Vagina (tissue), 2 donors: ENCODE results near the gene VTI1A. TPM values are rescaled to one million over a fixed set of nuclear protein-coding genes. Genes with fewer than 3 reads are reported as not detected.

ENCODE experiments used
- DNase-seq, 2 donors: peaks; one replicate each; pipeline ENCODE4 v3.0.0-alpha.2; 2017; ENCODE audit errors: extremely low spot score in 2 of 2
- H3K27ac ChIP-seq: fragments of 200-600 bp; sonication (generic); one replicate; pipeline ENCODE4 v1.5.1; 2019
- H3K27me3 ChIP-seq: fragments of 200-600 bp; sonication (generic); one replicate; pipeline ENCODE4 v1.5.1; 2019
- H3K36me3 ChIP-seq, 2 donors: fragments of 200-600 bp; sonication (generic); one replicate each; pipeline ENCODE4 v1.5.1; 2017 to 2019
- H3K4me1 ChIP-seq: fragments of 200-600 bp; sonication (generic); one replicate; pipeline ENCODE4 v1.5.1; 2019
- H3K4me3 ChIP-seq, 2 donors: fragments of 200-600 bp; sonication (generic); 1 replicate in 1 of 2; 2 replicates in 1 of 2; pipeline ENCODE4 v1.5.1; 2016 to 2019
- H3K9me3 ChIP-seq: fragments of 200-600 bp; sonication (generic); one replicate; pipeline ENCODE4 v1.5.1; 2019
- CTCF ChIP-seq, 3 experiments: fragments of 450-650 bp in 2 of 3; fragments of 200-600 bp in 1 of 3; sonication (generic) in 1 of 3; IDR thresholded peaks; one replicate each; pipeline ENCODE4 v1.5.1; 2017 to 2019; ENCODE audit warnings: antibody characterized with exemption in 3 of 3, mild to moderate bottlenecking in 2 of 3, moderate library complexity in 2 of 3
- POLR2A ChIP-seq, 2 donors: fragments of 450-650 bp; IDR thresholded peaks; one replicate each; pipeline ENCODE4 v1.6.1; 2017; ENCODE audit warnings: antibody characterized with exemption in 2 of 2, mild to moderate bottlenecking in 2 of 2, moderate library complexity in 2 of 2
- POLR2AphosphoS5 ChIP-seq, 2 donors: sonication (generic); formaldehyde crosslinking; IDR thresholded peaks; one replicate each; pipeline ENCODE4 v1.9.0; 2017; ENCODE audit warnings: antibody characterized with exemption in 2 of 2, mild to moderate bottlenecking in 2 of 2, low read depth in 1 of 2; ENCODE audit not compliant: insufficient read depth in 1 of 2
- intact Hi-C: fragments of 100-400 bp; cut with DNase I; formaldehyde crosslinking; loops from one replicate; pipeline ENCODE4 v1.15.1; 2023
- total RNA-seq: library from RNA; depleted of rRNA; stranded (reverse); fragments of >200 nt; gene quantifications from one replicate; pipeline ENCODE4 v1.2.3, GENCODE V29; 2016

The VTI1A gene
- total RNA-seq, 1 donor from 2014 or later: 49.1 TPM

GRCh38 chr10:112502536-112502935 is 55.5 kb downstream of the VTI1A start:
- intact Hi-C loops: no loop called here
- H3K36me3 ChIP-seq: no peaks in the 10 kb centered on the region
- no peaks in the 10 kb centered on the region for H3K27me3 ChIP-seq
- H3K27ac ChIP-seq: no peak overlapping the region
- no peaks in the 10 kb centered on the region for H3K4me1 ChIP-seq
- DNase-seq: no peak
- TF ChIP-seq POLR2AphosphoS5 (IDR thresholded peaks at IDR 0.05; ENCODE audit: insufficient read depth in 1 of 2, low read depth in 1 of 2) (no peak), CTCF (IDR thresholded peaks at IDR 0.05) (no peak), POLR2A (IDR thresholded peaks at IDR 0.05) (no peak)
- H3K4me3 ChIP-seq: no peak overlapping the region
- H3K9me3 ChIP-seq: no peaks in the 10 kb centered on the region

GRCh38 chr10:112503643-112504042 is 56.6 kb downstream of the VTI1A start:
- DNase-seq: no peak
- no peaks in the 10 kb centered on the region for H3K36me3 ChIP-seq
- H3K27me3 ChIP-seq: no peaks in the 10 kb centered on the region
- no peaks in the 10 kb centered on the region for H3K9me3 ChIP-seq
- H3K4me3 ChIP-seq: no peak overlapping the region
- no peaks in the 10 kb centered on the region for H3K4me1 ChIP-seq
- TF ChIP-seq POLR2AphosphoS5 (IDR thresholded peaks at IDR 0.05; ENCODE audit: insufficient read depth in 1 of 2, low read depth in 1 of 2) (no peak), POLR2A (IDR thresholded peaks at IDR 0.05) (no peak), CTCF (IDR thresholded peaks at IDR 0.05) (no peak)
- intact Hi-C loops: no loop called here
- H3K27ac ChIP-seq: no peak overlapping the region

- no peak overlapping the region for H3K27ac ChIP-seq
- intact Hi-C loops: no loop called here
- no peaks in the 10 kb centered on the region for H3K4me1 ChIP-seq
- TF ChIP-seq POLR2AphosphoS5 (IDR thresholded peaks at IDR 0.05; ENCODE audit: insufficient read depth in 1 of 2, low read depth in 1 of 2): no peak
- no peak for TF ChIP-seq POLR2A (IDR thresholded peaks at IDR 0.05)
- no peak for TF ChIP-seq CTCF (IDR thresholded peaks at IDR 0.05)
- no peaks in the 10 kb centered on the region for H3K36me3 ChIP-seq
- no peaks in the 10 kb centered on the region for H3K9me3 ChIP-seq
- H3K27me3 ChIP-seq: no peaks in the 10 kb centered on the region
- no peak overlapping the region for H3K4me3 ChIP-seq
- DNase-seq: no peak
These were observed 60.0 kb downstream of the VTI1A start for GRCh38 chr10:112507046-112507445.

GRCh38 chr10:112507988-112508387 is 61.0 kb downstream of the VTI1A start:
- no peaks in the 10 kb centered on the region for H3K4me1 ChIP-seq
- H3K27me3 ChIP-seq: no peaks in the 10 kb centered on the region
- H3K36me3 ChIP-seq: no peaks in the 10 kb centered on the region
- H3K4me3 ChIP-seq: no peak overlapping the region
- TF ChIP-seq POLR2AphosphoS5 (IDR thresholded peaks at IDR 0.05; ENCODE audit: insufficient read depth in 1 of 2, low read depth in 1 of 2) (no peak), POLR2A (IDR thresholded peaks at IDR 0.05) (no peak), CTCF (IDR thresholded peaks at IDR 0.05) (no peak)
- intact Hi-C loops: no loop called here
- DNase-seq: no peak
- H3K27ac ChIP-seq: no peak overlapping the region
- H3K9me3 ChIP-seq: no peaks in the 10 kb centered on the region

GRCh38 chr10:112509558-112510291 is 62.7 kb downstream of the VTI1A start:
- Histone ChIP-seq H3K36me3 (no peaks in the 10 kb centered on the region), H3K9me3 (no peaks in the 10 kb centered on the region), H3K27ac (no peak overlapping the region), H3K4me3 (no peak overlapping the region), H3K4me1 (no peaks in the 10 kb centered on the region), H3K27me3 (no peaks in the 10 kb centered on the region)
- DNase-seq: no peak
- no peak for TF ChIP-seq POLR2A (IDR thresholded peaks at IDR 0.05)
- no peak for TF ChIP-seq CTCF (IDR thresholded peaks at IDR 0.05)
- no peak for TF ChIP-seq POLR2AphosphoS5 (IDR thresholded peaks at IDR 0.05; ENCODE audit: insufficient read depth in 1 of 2, low read depth in 1 of 2)
- intact Hi-C loops: no loop called here
